Mucosa of descending colon (tissue), 3 donors: Measurements from ENCODE around the gene NT5C1B. TPM values are rescaled to one million over a fixed set of nuclear protein-coding genes. Genes with fewer than 3 reads are reported as not detected.

Source experiments
- ATAC-seq: fragments of 200-7000 bp; cut with Tn5 transposase; one replicate; pipeline ENCODE4 v1.9.1; 2020; ENCODE audit warnings: mild to moderate bottlenecking, moderate library complexity
- DNase-seq, 3 donors: peaks; one replicate each; pipeline ENCODE4 v3.0.0-alpha.2; 2020
- H3K36me3 ChIP-seq: fragments of 200-600 bp; one replicate; pipeline ENCODE4 v1.8.0; 2021; ENCODE audit warnings: low read depth, mild to moderate bottlenecking
- H3K4me1 ChIP-seq: fragments of 200-600 bp; one replicate; pipeline ENCODE4 v1.8.0; 2021; ENCODE audit warnings: low read depth, mild to moderate bottlenecking
- H3K4me3 ChIP-seq: fragments of 200-600 bp; one replicate; pipeline ENCODE4 v1.8.0; 2021; ENCODE audit warnings: mild to moderate bottlenecking
- H3K9me3 ChIP-seq: fragments of 200-600 bp; one replicate; pipeline ENCODE4 v1.8.0; 2021; ENCODE audit warnings: mild to moderate bottlenecking
- intact Hi-C, 2 donors: fragments of 100-400 bp; cut with DNase I in 1 of 2; cut with micrococcal nuclease in 1 of 2; formaldehyde crosslinking; loops; one replicate each; pipeline versions ENCODE4 v1.11.0 to v1.11.1; 2022; cut with DNase I, micrococcal nuclease
- total RNA-seq, 3 donors: library from RNA; stranded (reverse); fragmentation: NEBNext Ultra II Directional in 2 of 3; extraction: Animal tissue kit (Norgen Biotek cat#: 25700) in 2 of 3; gene quantifications; one replicate each; pipeline versions ENCODE4 v1.2.1 to v1.2.4, GENCODE V29; 2021 to 2023
- TF ChIP-seq, protein P1 (sequence below): fragments of 200-600 bp; IDR thresholded peaks from one replicate; pipeline ENCODE4 v1.8.0; 2022; ENCODE audit warnings: antibody characterized with exemption, mild to moderate bottlenecking
- donor health status: DM: no; HTN: no; CAD: no; lungs with moderate emphysema.
- donor health status: DM: no; HTN: no; CAD: no.
- donor health status: DM: no; HTN: yes; CAD: no.

The NT5C1B gene
- total RNA-seq, 3 donors from 2014 or later, result not detected

DNA sequence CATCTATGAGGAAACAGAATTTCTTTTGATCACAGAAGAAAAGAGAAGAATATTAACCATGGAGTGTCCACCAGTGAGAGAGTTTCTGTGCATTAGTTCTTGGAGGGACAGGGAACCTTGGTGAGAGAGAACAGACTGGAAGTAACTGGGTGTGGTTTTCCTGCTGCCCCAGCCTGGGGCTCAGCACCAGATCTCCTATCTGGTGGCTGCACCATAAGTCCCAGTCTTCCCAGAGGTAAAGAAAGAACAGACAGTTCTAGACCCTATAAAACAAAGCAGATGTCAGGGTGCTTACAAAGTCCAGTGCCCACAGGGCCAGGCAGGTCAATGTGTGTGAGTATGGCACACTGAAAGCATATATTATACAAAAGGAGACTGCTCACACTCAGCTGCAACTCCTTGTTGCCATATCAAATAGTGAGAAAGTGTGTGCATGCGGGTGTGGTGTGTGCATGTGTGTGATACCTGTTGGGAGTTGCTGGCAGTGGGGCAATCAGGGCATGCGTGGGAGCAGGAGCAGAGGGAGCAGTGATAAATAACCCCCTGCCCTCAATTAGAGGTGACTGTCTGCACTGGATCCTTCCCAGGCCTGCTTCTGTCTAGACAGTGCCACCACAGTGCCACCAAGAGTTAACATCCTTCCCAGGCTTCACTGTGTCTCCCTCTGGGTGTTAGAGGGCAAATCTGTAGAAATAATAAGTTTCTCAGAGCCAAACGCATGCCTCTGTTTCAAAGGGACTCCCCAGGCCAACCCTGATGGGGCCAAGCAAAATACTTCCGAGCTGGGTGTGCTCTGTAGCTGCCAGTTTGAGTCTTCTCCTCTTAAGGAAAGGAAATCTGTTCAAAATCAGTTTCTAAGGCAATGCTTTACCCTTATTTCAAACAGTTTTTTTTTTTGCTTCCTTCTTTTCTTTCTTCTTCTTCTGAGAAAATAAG is 74.6 kb downstream of the NT5C1B start:
- no peaks in the 10 kb centered on the region for H3K9me3 ChIP-seq
- DNase-seq (no peak), ATAC-seq (peak; percentile 19)
- TF ChIP-seq, protein P1, sequence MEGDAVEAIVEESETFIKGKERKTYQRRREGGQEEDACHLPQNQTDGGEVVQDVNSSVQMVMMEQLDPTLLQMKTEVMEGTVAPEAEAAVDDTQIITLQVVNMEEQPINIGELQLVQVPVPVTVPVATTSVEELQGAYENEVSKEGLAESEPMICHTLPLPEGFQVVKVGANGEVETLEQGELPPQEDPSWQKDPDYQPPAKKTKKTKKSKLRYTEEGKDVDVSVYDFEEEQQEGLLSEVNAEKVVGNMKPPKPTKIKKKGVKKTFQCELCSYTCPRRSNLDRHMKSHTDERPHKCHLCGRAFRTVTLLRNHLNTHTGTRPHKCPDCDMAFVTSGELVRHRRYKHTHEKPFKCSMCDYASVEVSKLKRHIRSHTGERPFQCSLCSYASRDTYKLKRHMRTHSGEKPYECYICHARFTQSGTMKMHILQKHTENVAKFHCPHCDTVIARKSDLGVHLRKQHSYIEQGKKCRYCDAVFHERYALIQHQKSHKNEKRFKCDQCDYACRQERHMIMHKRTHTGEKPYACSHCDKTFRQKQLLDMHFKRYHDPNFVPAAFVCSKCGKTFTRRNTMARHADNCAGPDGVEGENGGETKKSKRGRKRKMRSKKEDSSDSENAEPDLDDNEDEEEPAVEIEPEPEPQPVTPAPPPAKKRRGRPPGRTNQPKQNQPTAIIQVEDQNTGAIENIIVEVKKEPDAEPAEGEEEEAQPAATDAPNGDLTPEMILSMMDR, result no peak
- no peaks in the 10 kb centered on the region for H3K4me1 ChIP-seq
- H3K4me3 ChIP-seq, result no peak overlapping the region
- intact Hi-C loops, result loop anchor here in 1 of 2 donors (10.0 kb wide), 1 partner anchor 840 kb away; the partner anchor contains the start of gene OSR1
- H3K36me3 ChIP-seq, result no peaks in the 10 kb centered on the region

Other genes starting within 250 kb of the NT5C1B start
- gene RDH14, start 28.9 kb downstream of the NT5C1B start, total RNA-seq, result 10 to 100 TPM; 16.2 to 25.3 (median 17.1) TPM